Hepatocyte (in vitro differentiated cells): ENCODE measurements around the gene LMO4. TPM values are rescaled to one million over a fixed set of nuclear protein-coding genes. Genes with fewer than 3 reads are reported as not detected.

Experiments used
- DNase-seq: peaks from one replicate; pipeline ENCODE4 v3.0.0-alpha.2; 2016; ENCODE audit warnings: low spot score
- H2AFZ ChIP-seq: fragments of 200-600 bp; sonication (generic); 2 replicates; pipeline ENCODE4 v1.6.0; 2016; ENCODE audit warnings: antibody characterized with exemption, mild to moderate bottlenecking
- H3K27ac ChIP-seq: fragments of 200-600 bp; sonication (generic); 2 replicates; pipeline ENCODE4 v1.5.1; 2016; ENCODE audit warnings: mild to moderate bottlenecking
- H3K27me3 ChIP-seq: fragments of 200-600 bp; sonication (generic); 2 replicates; pipeline ENCODE4 v1.6.1; 2016
- H3K36me3 ChIP-seq: fragments of 200-600 bp; sonication (generic); replicated peaks from 2 replicates; pipeline ENCODE4 v1.5.1; 2016; ENCODE audit warnings: low read depth; ENCODE audit not compliant: insufficient read depth
- H3K4me1 ChIP-seq: fragments of 200-600 bp; sonication (generic); 2 replicates; pipeline ENCODE4 v1.5.1; 2016; ENCODE audit warnings: mild to moderate bottlenecking, moderate library complexity; ENCODE audit not compliant: insufficient read depth
- H3K4me2 ChIP-seq: fragments of 200-600 bp; sonication (generic); 2 replicates; pipeline ENCODE4 v1.6.0; 2016
- H3K4me3 ChIP-seq: fragments of 200-600 bp; sonication (generic); 2 replicates; pipeline ENCODE4 v1.5.1; 2016; ENCODE audit warnings: mild to moderate bottlenecking
- H3K79me2 ChIP-seq: fragments of 200-600 bp; sonication (generic); 2 replicates; pipeline ENCODE4 v1.6.0; 2017; ENCODE audit warnings: mild to moderate bottlenecking
- H3K9me2 ChIP-seq: fragments of 200-600 bp; sonication (generic); replicated peaks from 2 replicates; pipeline ENCODE4 v1.6.0; 2017; ENCODE audit warnings: mild to moderate bottlenecking; ENCODE audit not compliant: insufficient read depth
- H3K9me3 ChIP-seq: fragments of 200-600 bp; sonication (generic); 2 replicates; pipeline ENCODE4 v1.5.1; 2016; ENCODE audit warnings: low read depth, mild to moderate bottlenecking
- H4K20me1 ChIP-seq: fragments of 200-600 bp; sonication (generic); 2 replicates; pipeline ENCODE4 v1.6.0; 2016; ENCODE audit warnings: mild to moderate bottlenecking; ENCODE audit not compliant: insufficient read depth, poor library complexity, severe bottlenecking
- CTCF ChIP-seq: fragments of 200-600 bp; sonication (generic); IDR thresholded peaks from 2 replicates; pipeline ENCODE4 v1.5.1; 2016; ENCODE audit warnings: antibody characterized with exemption, mild to moderate bottlenecking; ENCODE audit not compliant: poor library complexity
- EZH2 ChIP-seq: fragments of 200-600 bp; sonication (generic); IDR thresholded peaks from 2 replicates; pipeline ENCODE4 v1.6.1; 2016; ENCODE audit warnings: antibody characterized with exemption, mild to moderate bottlenecking, borderline replicate concordance
- EZH2phosphoT487 ChIP-seq: fragments of 200-600 bp; sonication (generic); IDR thresholded peaks from one replicate; pipeline ENCODE4 v1.6.1; 2018; ENCODE audit warnings: antibody characterized with exemption, mild to moderate bottlenecking, low read depth, moderate library complexity; ENCODE audit not compliant: unreplicated experiment, severe bottlenecking
- WGBS: methylation state at CpG from one replicate; pipeline ENCODE4 v1.1.6; 2016; ENCODE audit warnings: low lambda C conversion rate; ENCODE audit errors: missing lambda C conversion rate; 5-methylcytosine and 5-hydroxymethylcytosine counted together
- polyA plus RNA-seq: library from polyadenylated mRNA; unstranded; fragments of >200 nt; fragmentation: Nextera tagmentation; extraction: Ambion mirVana; gene quantifications from 2 replicates; pipeline ENCODE4 v1.2.1, GENCODE V29; 2016
- total RNA-seq: library from RNA; depleted of rRNA; stranded (reverse); fragments of >200 nt; gene quantifications from 2 replicates; pipeline ENCODE4 v1.2.3, GENCODE V29; 2014

LMO4 gene
- total and polyA plus RNA-seq, 2 experiments from 2014 or later, result 59.1 to 221 TPM

GRCh38 chr1:87331365-87332241 is 2.9 kb downstream of the LMO4 start:
- TF ChIP-seq CTCF (no peak), EZH2 (no peak), EZH2phosphoT487 (no peak)
- Histone ChIP-seq H3K9me3 (no peaks in the 10 kb centered on the region), H4K20me1 (peaks cover 44% of the 10 kb centered on the region), H3K79me2 (peaks cover 87% of the 10 kb centered on the region), H3K4me3 (peak overlapping the region; percentile 62), H3K9me2 (no peaks in the 10 kb centered on the region), H2AFZ (peak overlapping the region; percentile 1), H3K4me1 (peaks cover 11% of the 10 kb centered on the region), H3K4me2 (peak overlapping the region; percentile 89), H3K27ac (peak overlapping the region; percentile 96), H3K36me3 (peaks cover 3% of the 10 kb centered on the region), H3K27me3 (no peaks in the 10 kb centered on the region)
- under 1% methylated on average over 36 of the region's 65 CpGs for WGBS
- peak; percentile 87 for DNase-seq

- H2AFZ ChIP-seq, result no peak overlapping the region
Observed at GRCh38 chr1:87333692-87334347, 5.1 kb downstream of the LMO4 start.

More at GRCh38 chr1:87333692-87334347, 5.1 kb downstream of the LMO4 start:
- Histone ChIP-seq H3K4me2 (peak overlapping the region; percentile 89), H3K36me3 (peaks cover 3% of the 10 kb centered on the region), H3K79me2 (peaks cover 99% of the 10 kb centered on the region), H3K4me3 (peak overlapping the region; percentile 62), H3K4me1 (peaks cover 12% of the 10 kb centered on the region), H3K9me2 (no peaks in the 10 kb centered on the region), H3K27me3 (no peaks in the 10 kb centered on the region), H4K20me1 (peaks cover 66% of the 10 kb centered on the region), H3K27ac (peak overlapping the region; percentile 96), H3K9me3 (no peaks in the 10 kb centered on the region)
- DNase-seq, result no peak
- 56% methylated on average over 10 of the region's 10 CpGs for WGBS
- no peak for TF ChIP-seq EZH2phosphoT487
- TF ChIP-seq EZH2, result no peak
- TF ChIP-seq CTCF, result no peak
